ENCODE data around the gene C1QC. TPM values are rescaled to one million over a fixed set of nuclear protein-coding genes. Genes with fewer than 3 reads are reported as not detected.

C1QC gene
- total and polyA plus RNA-seq, 4 donors = 52.9 to 242 (median 104) TPM

GRCh38 chr1:22597996-22598395 lies 45.4 kb upstream of the C1QC start:
- H3K4me1 ChIP-seq (ENCODE audit: control insufficient read depth in 4 of 4, insufficient read depth in 4 of 4, low read length in 3 of 4) = no peaks in the 10 kb centered on the region
- no peak overlapping the region for H3K27ac ChIP-seq (ENCODE audit: low read depth in 1 of 2, low read length in 2 of 2)
- H3K4me3 ChIP-seq (ENCODE audit: low read depth in 1 of 3, low read length in 3 of 3) = no peak overlapping the region
- H3K36me3 ChIP-seq (ENCODE audit: control insufficient read depth in 4 of 4, insufficient read depth in 3 of 4, low read depth in 1 of 4, low read length in 3 of 4) = no peaks in the 10 kb centered on the region
- TF ChIP-seq REST (IDR thresholded peaks at IDR 0.05) (no peak), RXRA (IDR thresholded peaks at IDR 0.05) (no peak), HNF4A (conservative IDR thresholded peaks at IDR 0.05) (no peak), NR2F2 (IDR thresholded peaks at IDR 0.05) (no peak), ATF3 (IDR thresholded peaks at IDR 0.05) (no peak), YY1 (IDR thresholded peaks at IDR 0.05) (no peak), RAD21 (IDR thresholded peaks at IDR 0.05) (no peak), JUND (IDR thresholded peaks at IDR 0.05) (no peak)
- TF ChIP-seq, protein P1, sequence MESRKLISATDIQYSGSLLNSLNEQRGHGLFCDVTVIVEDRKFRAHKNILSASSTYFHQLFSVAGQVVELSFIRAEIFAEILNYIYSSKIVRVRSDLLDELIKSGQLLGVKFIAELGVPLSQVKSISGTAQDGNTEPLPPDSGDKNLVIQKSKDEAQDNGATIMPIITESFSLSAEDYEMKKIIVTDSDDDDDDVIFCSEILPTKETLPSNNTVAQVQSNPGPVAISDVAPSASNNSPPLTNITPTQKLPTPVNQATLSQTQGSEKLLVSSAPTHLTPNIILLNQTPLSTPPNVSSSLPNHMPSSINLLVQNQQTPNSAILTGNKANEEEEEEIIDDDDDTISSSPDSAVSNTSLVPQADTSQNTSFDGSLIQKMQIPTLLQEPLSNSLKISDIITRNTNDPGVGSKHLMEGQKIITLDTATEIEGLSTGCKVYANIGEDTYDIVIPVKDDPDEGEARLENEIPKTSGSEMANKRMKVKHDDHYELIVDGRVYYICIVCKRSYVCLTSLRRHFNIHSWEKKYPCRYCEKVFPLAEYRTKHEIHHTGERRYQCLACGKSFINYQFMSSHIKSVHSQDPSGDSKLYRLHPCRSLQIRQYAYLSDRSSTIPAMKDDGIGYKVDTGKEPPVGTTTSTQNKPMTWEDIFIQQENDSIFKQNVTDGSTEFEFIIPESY (IDR thresholded peaks at IDR 0.05) = no peak
- no peak overlapping the region for H3K9ac ChIP-seq (ENCODE audit: low read depth in 1 of 2, low read length in 2 of 2)
- WGBS = 75% methylated on average over 8 of the region's 8 CpGs
- H3K27me3 ChIP-seq (ENCODE audit: control insufficient read depth in 4 of 4, insufficient read depth in 4 of 4, low read length in 3 of 4) = peaks cover 0 to 3% (median 1%) of the 10 kb centered on the region in 4 donors
- DNase-seq (ENCODE audit: low spot score) = no peak
- H3K9me3 ChIP-seq (ENCODE audit: control insufficient read depth in 4 of 4, low read length in 3 of 4) = no peaks in the 10 kb centered on the region

GRCh38 chr1:22598736-22599135 lies 44.7 kb upstream of the C1QC start:
- WGBS = 73% methylated on average over 24 of the region's 24 CpGs
- H3K27me3 ChIP-seq (ENCODE audit: control insufficient read depth in 4 of 4, insufficient read depth in 4 of 4, low read length in 3 of 4) = peaks cover 0 to 3% (median under 1%) of the 10 kb centered on the region in 4 donors
- H3K4me3 ChIP-seq (ENCODE audit: low read depth in 1 of 3, low read length in 3 of 3) = no peak overlapping the region
- no peak overlapping the region for H3K9ac ChIP-seq (ENCODE audit: low read depth in 1 of 2, low read length in 2 of 2)
- no peaks in the 10 kb centered on the region for H3K9me3 ChIP-seq (ENCODE audit: control insufficient read depth in 4 of 4, low read length in 3 of 4)
- no peak for DNase-seq (ENCODE audit: low spot score)
- H3K27ac ChIP-seq (ENCODE audit: low read depth in 1 of 2, low read length in 2 of 2) = no peak overlapping the region
- no peaks in the 10 kb centered on the region for H3K36me3 ChIP-seq (ENCODE audit: control insufficient read depth in 4 of 4, insufficient read depth in 3 of 4, low read depth in 1 of 4, low read length in 3 of 4)
- TF ChIP-seq NR2F2 (IDR thresholded peaks at IDR 0.05) (no peak), FOXA1 (IDR thresholded peaks at IDR 0.05) (no peak), TAF1 (conservative IDR thresholded peaks at IDR 0.05) (no peak)
- no peaks in the 10 kb centered on the region for H3K4me1 ChIP-seq (ENCODE audit: control insufficient read depth in 4 of 4, insufficient read depth in 4 of 4, low read length in 3 of 4)

GRCh38 chr1:22600071-22600816 lies 43.2 kb upstream of the C1QC start:
- WGBS = 47% methylated on average over 22 of the region's 22 CpGs
- Histone ChIP-seq H3K9me3 (ENCODE audit: control insufficient read depth in 4 of 4, low read length in 3 of 4) (no peaks in the 10 kb centered on the region), H3K36me3 (ENCODE audit: control insufficient read depth in 4 of 4, insufficient read depth in 3 of 4, low read depth in 1 of 4, low read length in 3 of 4) (no peaks in the 10 kb centered on the region), H3K27ac (ENCODE audit: low read depth in 1 of 2, low read length in 2 of 2) (no peak overlapping the region), H3K9ac (ENCODE audit: low read depth in 1 of 2, low read length in 2 of 2) (no peak overlapping the region), H3K4me1 (ENCODE audit: control insufficient read depth in 4 of 4, insufficient read depth in 4 of 4, low read length in 3 of 4) (no peaks in the 10 kb centered on the region), H3K27me3 (ENCODE audit: control insufficient read depth in 4 of 4, insufficient read depth in 4 of 4, low read length in 3 of 4) (peaks cover 0 to 4% (median 3%) of the 10 kb centered on the region in 4 donors), H3K4me3 (ENCODE audit: low read depth in 1 of 3, low read length in 3 of 3) (no peak overlapping the region)
- no peak for DNase-seq (ENCODE audit: low spot score)
- TF ChIP-seq JUND (IDR thresholded peaks at IDR 0.05) = no peak
- TF ChIP-seq NR2F2 (IDR thresholded peaks at IDR 0.05) = no peak
- TF ChIP-seq RAD21 (IDR thresholded peaks at IDR 0.05) = no peak
- no peak for TF ChIP-seq MAX (IDR thresholded peaks at IDR 0.05)
- no peak for TF ChIP-seq HNF4G (IDR thresholded peaks at IDR 0.05)
- TF ChIP-seq FOXA2 (IDR thresholded peaks at IDR 0.05) = no peak
- TF ChIP-seq EGR1 (IDR thresholded peaks at IDR 0.05; ENCODE audit: low read depth in 2 of 2) = no peak
- TF ChIP-seq CTCF (IDR thresholded peaks at IDR 0.05; ENCODE audit: low read depth, low read length, missing input control) = no peak
- TF ChIP-seq TAF1 (conservative IDR thresholded peaks at IDR 0.05) = no peak
- no peak for TF ChIP-seq SP1 (IDR thresholded peaks at IDR 0.05)
- no peak for TF ChIP-seq FOXA1 (IDR thresholded peaks at IDR 0.05)
- no peak for TF ChIP-seq GABPA (IDR thresholded peaks at IDR 0.05 in 1 of 2, conservative IDR thresholded peaks at IDR 0.05 in 1 of 2)
- TF ChIP-seq ATF3 (IDR thresholded peaks at IDR 0.05) = no peak
- no peak for TF ChIP-seq HNF4A (conservative IDR thresholded peaks at IDR 0.05)
- no peak for TF ChIP-seq RXRA (IDR thresholded peaks at IDR 0.05)
- TF ChIP-seq YY1 (IDR thresholded peaks at IDR 0.05) = no peak

Data from liver (tissue), 9 donors.